ENCODE results near the gene MRPS21.
A peak's percentile ranks its signal among the peaks of the same experiment; 100 is the strongest.

The MRPS21 gene

DNA sequence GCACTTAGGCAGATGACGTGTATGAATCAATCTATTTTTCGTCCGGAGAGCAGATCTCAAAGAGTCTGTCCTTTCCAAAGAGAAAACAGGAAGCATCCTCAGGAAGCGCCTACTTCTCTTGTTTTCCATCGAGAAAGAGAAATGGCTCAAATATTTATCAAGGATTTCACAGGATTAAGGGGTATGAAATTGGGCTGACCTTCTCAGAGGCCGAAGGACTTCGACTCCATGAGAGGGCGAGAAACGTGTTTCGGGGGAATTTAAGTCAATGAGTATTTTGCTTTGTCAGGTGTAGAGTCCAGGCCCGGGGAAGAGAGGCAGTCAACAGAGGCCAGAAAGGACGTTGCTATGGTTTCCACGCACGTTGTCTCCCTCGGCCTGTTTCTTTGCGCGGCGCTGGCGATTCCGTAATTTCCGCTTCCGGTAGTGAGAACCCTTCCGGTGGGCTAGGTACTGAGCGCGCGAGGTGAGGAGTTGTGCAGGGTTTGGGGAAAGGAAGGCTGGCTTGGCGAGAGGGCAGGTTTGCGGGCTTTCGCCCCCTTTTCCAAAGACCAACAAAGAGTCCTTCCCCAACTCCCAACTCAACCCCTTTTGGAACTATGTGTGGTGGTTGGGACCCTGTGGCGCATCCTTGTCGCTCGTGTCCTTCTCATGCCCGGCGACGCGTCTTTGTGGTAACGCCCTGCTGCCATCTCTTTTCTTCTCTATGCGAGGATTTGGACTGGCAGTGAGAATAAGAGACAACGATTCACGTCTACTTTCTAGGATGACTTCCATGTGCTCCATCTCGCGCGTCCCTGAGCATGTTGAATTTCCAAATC lies at the start of gene MRPS21:
Gene MRPS21 (plus strand): TSS at position 429 of the 821 bp plus-strand sequence. CDS start 506 bp downstream, outside the sequence.
- DNase-seq (ENCODE audit: low spot score): peak; percentile 80

DNA sequence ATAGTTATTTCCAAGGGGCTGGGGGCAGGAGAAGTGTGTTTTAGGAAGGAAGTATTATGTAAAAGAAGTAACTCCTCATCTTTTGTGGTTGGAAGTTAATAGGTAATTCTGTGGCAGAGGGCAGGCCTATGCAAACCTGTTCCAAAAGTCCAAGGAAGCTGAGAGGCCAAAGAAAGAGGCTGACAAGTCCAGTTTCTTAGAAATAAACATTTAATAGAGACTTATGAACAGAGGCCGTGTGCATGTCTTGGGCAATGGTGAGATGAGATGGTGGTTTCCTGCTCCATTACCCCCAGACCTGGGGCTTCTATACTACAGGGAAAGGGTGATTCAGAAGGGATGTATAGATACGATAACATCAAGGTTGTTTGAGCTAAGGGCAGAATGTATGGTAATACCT lies 43.7 kb upstream of the MRPS21 start:
- DNase-seq (ENCODE audit: low spot score): no peak

GRCh38 chr1:150256198-150256553 lies 37.5 kb upstream of the MRPS21 start:
- no peak for DNase-seq (ENCODE audit: low spot score)

- no peak for DNase-seq (ENCODE audit: low spot score)
These were observed 36.9 kb upstream of the MRPS21 start for GRCh38 chr1:150256554-150257341.

DNA sequence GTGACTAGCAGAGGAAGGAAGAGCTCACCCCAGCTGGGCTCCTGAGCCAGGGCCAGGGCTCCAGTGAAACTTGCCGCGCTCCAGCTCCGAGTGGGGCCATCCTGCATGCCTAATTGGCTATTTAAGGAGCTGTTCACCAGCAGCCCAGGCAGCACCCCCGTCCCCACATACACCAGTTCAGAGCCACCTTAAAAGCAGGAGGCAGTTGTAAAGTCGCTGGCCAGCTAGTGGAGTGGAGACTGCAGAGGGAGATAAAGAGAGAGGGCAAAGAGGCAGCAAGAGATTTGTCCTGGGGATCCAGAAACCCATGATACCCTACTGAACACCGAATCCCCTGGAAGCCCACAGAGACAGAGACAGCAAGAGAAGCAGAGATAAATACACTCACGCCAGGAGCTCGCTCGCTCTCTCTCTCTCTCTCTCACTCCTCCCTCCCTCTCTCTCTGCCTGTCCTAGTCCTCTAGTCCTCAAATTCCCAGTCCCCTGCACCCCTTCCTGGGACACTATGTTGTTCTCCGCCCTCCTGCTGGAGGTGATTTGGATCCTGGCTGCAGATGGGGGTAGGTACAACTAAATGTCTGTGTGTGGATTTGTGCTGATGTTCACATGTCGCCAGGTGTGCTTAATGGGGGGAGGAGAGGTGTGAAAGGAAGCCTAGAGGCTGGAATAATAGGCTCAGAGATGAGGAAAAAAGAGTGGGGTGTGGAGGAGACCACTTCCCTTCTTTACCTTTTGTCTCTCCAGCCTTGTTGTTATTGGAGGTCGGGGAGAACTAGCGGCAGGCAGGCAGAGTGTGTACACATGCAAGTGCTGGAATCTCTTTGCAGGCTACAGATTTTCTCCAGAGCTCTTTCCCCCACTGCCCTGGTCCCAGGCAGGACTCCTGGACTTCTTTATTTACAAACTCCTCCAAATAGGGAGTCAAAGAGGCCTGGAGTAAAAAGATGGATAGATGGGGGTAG lies 35.8 kb upstream of the MRPS21 start, which contains the start of gene CA14:
Gene CA14 (plus strand): TSS at position 151 of the 962 bp plus-strand sequence. CDS start 355 bp downstream, at position 506.
- no peak for DNase-seq (ENCODE audit: low spot score)

DNA sequence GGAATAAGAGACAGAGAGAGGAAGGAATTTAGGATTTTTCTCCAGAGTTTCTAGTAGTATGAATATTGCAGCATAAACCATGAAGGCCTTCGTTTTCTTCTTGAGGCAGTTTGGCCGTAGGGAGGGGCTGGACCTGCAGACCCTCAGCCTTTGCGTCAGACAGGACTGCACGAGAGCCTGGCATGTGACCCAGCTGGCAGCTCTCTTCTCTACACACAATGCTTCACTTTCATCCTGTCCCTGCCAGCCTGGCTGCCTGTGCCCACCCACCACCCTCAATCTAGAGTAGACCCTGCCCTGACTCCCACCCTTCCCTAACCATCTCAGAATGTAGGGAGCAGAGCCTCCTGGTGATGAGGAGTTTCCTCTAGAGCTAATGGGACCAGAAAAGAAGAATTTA lies 34.4 kb upstream of the MRPS21 start:
- DNase-seq (ENCODE audit: low spot score): no peak

GRCh38 chr1:150259758-150260669 lies 33.6 kb upstream of the MRPS21 start:
- DNase-seq (ENCODE audit: low spot score): peak; percentile 35

GRCh38 chr1:150261367-150261766 lies 32.3 kb upstream of the MRPS21 start:
- no peak for DNase-seq (ENCODE audit: low spot score)

GRCh38 chr1:150262388-150263320 lies 31.0 kb upstream of the MRPS21 start:
- DNase-seq (ENCODE audit: low spot score): no peak

GRCh38 chr1:150263549-150263948 lies 30.1 kb upstream of the MRPS21 start:
- no peak for DNase-seq (ENCODE audit: low spot score)

DNA sequence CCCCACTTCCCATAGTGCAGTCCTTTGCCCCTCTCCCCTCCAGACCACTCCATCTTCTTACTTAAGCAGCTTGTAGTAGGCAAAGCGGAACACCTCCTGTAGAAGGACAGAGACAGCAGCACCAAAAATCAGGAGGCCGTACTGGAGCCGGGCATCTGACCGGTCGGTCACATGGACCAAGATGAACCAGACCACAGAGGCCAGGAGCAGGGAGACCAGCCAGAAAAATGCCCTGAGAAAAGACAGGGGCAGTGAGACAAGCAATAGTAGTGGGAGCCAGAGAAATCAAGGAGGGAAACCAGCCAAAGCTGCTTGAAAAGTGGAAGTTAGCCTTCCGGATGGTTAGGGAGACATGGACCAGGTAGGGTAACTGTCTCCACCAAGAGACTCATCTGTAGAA lies 25.8 kb upstream of the MRPS21 start:
- no peak for DNase-seq (ENCODE audit: low spot score)

DNA sequence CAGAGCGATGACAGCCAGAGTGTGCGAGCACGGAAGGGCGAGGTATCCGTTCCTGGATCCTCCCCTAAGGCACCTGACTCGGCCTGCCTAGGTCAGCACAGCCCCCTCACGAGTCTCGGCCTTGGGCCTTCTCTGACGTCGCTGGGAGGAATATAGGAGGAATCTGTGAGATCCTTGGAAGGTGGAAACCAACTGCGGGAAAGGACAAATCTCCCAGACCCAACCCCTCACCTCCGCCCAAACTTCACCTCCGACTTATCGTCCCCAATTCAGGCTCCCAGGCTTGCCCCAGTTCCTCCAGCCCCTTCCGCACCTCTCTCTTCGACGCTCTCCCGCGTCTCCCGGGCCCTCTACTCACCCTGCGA lies 25.3 kb upstream of the MRPS21 start:
- DNase-seq (ENCODE audit: low spot score): no peak

DNA sequence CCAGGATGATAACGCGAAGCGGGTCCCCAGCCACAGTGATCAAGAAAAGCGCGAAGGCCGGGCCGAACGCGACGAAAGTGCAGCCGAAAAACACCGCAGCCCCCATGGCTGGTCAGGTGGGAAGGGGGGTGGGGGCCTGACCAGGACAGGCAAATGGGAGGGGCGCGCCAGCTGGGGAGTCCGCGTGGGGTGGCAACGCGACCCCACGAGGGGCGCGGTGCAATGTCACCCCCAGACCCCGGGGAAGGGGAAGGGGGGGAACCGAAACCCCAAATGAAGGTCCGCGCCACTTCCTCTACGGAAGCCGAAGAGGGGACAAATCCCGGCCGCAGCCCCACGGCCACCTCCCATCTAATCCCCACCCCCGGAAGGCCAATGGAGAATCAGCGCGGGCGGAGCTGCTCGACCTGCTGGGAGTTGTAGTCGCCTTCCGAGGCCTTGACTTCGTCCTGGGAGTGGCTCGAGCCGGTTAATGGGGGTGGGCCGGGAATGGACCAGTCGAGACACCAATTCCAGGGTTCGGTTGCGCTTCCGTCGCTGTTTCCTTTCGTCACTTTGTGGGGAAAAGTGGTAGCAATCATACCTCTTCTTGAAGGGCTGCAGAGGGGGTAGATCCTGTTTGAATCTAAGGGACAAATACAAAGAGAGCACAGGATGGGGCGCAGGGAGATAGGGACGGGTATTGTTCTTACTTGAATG lies 24.8 kb upstream of the MRPS21 start, which contains the start of gene APH1A:
Gene APH1A (minus strand): TSS at position 312 of the 699 bp plus-strand sequence. CDS start 206 bp downstream, at position 106.
- peak; percentile 95 for DNase-seq (ENCODE audit: low spot score)

- no peak for DNase-seq (ENCODE audit: low spot score)
These were observed 24.2 kb upstream of the MRPS21 start for GRCh38 chr1:150269451-150269850.

- DNase-seq (ENCODE audit: low spot score): no peak
These were observed 22.2 kb upstream of the MRPS21 start for GRCh38 chr1:150271291-150271959.

DNA sequence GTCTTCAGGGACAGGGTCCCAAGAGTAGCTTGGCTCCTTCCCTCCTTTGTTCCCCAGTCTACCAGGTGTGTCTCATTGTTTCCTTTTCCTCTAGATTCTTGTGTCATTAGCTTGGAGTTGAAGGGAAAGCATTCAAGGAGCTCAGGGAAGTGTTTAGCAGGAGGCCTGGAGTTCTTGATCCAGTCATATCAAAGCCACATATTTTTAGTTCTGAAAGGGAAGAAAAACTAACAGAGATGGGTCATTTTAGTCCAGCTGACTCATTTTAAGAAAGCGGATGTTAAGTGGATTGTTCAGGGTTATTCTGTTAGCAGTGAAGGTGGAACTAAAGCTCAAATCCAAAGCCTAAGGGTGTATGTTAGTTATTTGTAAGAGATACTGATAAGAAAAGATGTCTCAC lies 20.4 kb upstream of the MRPS21 start:
- no peak for DNase-seq (ENCODE audit: low spot score)

DNA sequence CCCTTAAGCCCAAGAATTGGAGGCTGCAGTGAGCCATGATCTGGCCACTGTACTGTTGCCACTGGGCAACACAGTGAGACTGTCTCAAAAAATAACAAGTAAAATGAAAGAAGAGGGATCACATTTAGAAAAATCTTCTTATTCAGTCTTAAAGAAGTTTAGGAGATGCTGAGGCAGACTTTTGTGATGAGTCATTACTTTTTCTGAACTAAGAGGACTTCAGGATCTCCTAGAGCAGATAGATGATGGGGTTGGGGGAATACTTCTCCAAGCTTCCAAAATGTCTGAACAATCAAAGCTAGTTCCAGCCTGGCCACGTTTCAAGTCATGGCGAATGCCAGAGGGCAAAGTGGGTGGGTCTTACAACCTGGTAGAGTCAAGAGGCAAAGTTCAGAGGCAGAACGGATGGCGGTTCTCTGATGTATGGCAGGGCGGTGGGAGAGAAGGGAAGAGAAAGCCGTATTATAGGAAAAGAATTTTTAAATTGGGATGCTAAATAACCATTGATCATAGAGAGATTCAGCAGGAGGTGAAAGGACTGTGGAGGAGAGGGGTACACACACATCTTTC lies 13.4 kb upstream of the MRPS21 start:
- DNase-seq (ENCODE audit: low spot score): no peak

DNA sequence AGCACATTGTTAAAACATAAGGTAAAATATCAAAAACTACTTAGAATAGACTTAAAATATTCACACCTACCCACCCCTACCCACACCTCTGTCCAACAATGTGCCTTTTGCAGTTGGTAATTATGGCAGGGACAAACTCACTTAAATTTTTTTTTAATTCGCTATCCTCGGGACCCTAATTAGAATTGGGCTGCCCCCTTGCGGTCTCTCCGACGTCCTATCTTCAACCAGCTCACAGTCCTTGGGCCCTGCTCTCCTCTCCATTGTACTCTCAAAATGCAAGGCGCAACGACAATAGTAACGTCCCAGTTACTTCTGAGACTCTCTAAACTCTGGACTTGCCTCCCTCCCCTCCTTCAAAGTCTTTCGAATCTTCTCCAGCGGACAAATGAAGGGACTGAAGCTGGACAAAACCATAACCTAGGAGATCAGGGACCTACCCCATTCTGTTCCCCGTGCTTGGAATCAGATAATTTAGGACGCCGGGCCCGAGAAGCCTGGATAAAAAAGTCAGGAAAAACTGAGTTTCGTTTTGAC lies 12.4 kb upstream of the MRPS21 start:
- no peak for DNase-seq (ENCODE audit: low spot score)

All from HuH-7 (cell line).